ENCODE measurements around the gene STX3. TPM values are rescaled to one million over a fixed set of nuclear protein-coding genes. Genes with fewer than 3 reads are reported as not detected.

Gene STX3
- total and polyA plus RNA-seq, 2 donors (not counting 3 experiments of a cell fraction or from before 2014, with no cell fraction given), result 40.3 to 49.7 TPM

DNA sequence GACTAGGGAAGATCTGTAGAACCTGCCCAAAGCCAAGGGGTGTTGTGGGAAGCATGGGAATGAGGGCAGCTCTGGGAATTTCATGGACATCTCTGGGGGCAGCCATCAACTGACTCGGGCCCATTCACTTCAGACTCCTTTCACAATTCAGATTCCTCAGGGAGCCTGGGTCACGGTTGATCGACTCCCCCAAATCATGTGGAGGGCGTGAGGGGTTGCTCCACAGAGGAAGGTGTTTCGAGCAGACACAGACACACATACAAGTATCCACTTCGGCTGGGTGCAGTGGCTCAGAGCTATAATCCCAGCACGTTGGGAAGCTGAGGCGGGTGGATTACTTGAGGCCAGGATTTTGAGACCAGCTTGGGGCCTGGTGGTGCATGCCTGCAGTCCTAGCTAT, 15.7 kb downstream of the STX3 start:
- Histone ChIP-seq H3K9me1 (replicated peaks; ENCODE audit: control insufficient read depth, extremely low read depth, insufficient read depth, low read length) (no peaks in the 10 kb centered on the region), H3K27ac (ENCODE audit: insufficient read depth, low read depth, low read length) (no peak overlapping the region), H4K20me1 (replicated peaks; ENCODE audit: control insufficient read depth, extremely low read depth, insufficient read depth, low read length) (no peaks in the 10 kb centered on the region), H3K27me3 (ENCODE audit: control insufficient read depth in 2 of 2, insufficient read depth in 2 of 2, low read length in 2 of 2) (no peaks in the 10 kb centered on the region), H3K4me3 (replicated peaks in 1 of 3; ENCODE audit: insufficient read depth in 1 of 3, low read depth in 1 of 3, low read length in 3 of 3) (no peak overlapping the region), H3K9ac (replicated peaks; ENCODE audit: extremely low read depth, insufficient read depth, low read length) (no peak overlapping the region), H3K79me2 (ENCODE audit: control insufficient read depth, insufficient read depth, low read length) (peaks cover 32% of the 10 kb centered on the region), H3K9me3 (replicated peaks; ENCODE audit: control insufficient read depth, insufficient read depth, low read length) (no peaks in the 10 kb centered on the region), H3K4me1 (ENCODE audit: control insufficient read depth, extremely low read depth, insufficient read depth, low read length) (peaks cover 16% of the 10 kb centered on the region), H3K4me2 (ENCODE audit: insufficient read depth, low read length) (no peak overlapping the region), H2AFZ (ENCODE audit: low read depth, low read length) (no peak overlapping the region), H3K36me3 (ENCODE audit: control insufficient read depth in 2 of 2, extremely low read depth in 1 of 2, insufficient read depth in 2 of 2, low read length in 2 of 2) (peaks cover 0 to 3% of the 10 kb centered on the region in 2 experiments)
- TF ChIP-seq EZH2 (IDR thresholded peaks at IDR 0.05; ENCODE audit: borderline replicate concordance, low read depth, low read length, severe bottlenecking) (no peak), GATA2 (IDR thresholded peaks at IDR 0.05; ENCODE audit: insufficient read depth, insufficient read length, low read depth, low read length) (no peak)
- TF ChIP-seq, protein P1, sequence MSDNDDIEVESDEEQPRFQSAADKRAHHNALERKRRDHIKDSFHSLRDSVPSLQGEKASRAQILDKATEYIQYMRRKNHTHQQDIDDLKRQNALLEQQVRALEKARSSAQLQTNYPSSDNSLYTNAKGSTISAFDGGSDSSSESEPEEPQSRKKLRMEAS (IDR thresholded peaks at IDR 0.05; ENCODE audit: insufficient read depth, insufficient read length), result no peak
- TF ChIP-seq, protein P2, sequence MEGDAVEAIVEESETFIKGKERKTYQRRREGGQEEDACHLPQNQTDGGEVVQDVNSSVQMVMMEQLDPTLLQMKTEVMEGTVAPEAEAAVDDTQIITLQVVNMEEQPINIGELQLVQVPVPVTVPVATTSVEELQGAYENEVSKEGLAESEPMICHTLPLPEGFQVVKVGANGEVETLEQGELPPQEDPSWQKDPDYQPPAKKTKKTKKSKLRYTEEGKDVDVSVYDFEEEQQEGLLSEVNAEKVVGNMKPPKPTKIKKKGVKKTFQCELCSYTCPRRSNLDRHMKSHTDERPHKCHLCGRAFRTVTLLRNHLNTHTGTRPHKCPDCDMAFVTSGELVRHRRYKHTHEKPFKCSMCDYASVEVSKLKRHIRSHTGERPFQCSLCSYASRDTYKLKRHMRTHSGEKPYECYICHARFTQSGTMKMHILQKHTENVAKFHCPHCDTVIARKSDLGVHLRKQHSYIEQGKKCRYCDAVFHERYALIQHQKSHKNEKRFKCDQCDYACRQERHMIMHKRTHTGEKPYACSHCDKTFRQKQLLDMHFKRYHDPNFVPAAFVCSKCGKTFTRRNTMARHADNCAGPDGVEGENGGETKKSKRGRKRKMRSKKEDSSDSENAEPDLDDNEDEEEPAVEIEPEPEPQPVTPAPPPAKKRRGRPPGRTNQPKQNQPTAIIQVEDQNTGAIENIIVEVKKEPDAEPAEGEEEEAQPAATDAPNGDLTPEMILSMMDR (IDR thresholded peaks at IDR 0.05; ENCODE audit: extremely low read depth in 1 of 2, insufficient read depth in 1 of 2, low read depth in 1 of 2, low read length in 2 of 2), result no peak
- DNase-seq (ENCODE audit: low read depth, low spot score), result no peak
- CTCF ChIA-PET, result interaction anchor here (1.0 to 3.0 kb wide), 3 partner anchors 15 to 30 kb away, joined by 3 to 19 read pairs (median 13); partner anchors contain the start of gene STX3
- dilution Hi-C loops (cut with MboI; ENCODE audit: extremely low pct_ligation_motif_present, low sequenced_read_pairs) (no loop called here), intact Hi-C loops (cut with micrococcal nuclease) (no loop called here)
- POLR2A ChIA-PET, result no interaction called here
- BruUV-seq (replicated peaks), result no TSS peak
- no peak for FAIRE-seq

DNA sequence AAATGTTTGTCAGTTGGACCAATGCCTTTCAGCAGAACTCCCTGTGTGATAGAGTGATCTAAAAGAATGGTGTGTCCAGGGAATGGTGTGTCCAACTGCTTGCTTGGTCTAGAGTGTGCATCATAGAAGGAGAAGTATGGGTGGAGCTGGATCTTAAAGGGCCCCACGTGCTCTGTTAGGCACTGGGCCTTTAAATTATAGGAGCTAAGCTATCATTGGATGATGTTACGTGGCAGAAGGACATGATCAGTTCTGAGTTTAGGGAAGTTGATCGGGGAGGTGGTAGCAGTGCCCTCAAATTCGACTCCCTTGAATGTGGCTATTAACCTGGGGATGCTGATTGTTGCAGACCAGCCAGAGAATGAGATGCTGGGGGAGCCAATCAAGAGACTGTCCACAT, 16.4 kb downstream of the STX3 start:
- Histone ChIP-seq H3K36me3 (ENCODE audit: control insufficient read depth in 2 of 2, extremely low read depth in 1 of 2, insufficient read depth in 2 of 2, low read length in 2 of 2) (peaks cover 0 to 3% of the 10 kb centered on the region in 2 experiments), H3K4me1 (ENCODE audit: control insufficient read depth, extremely low read depth, insufficient read depth, low read length) (peaks cover 23% of the 10 kb centered on the region), H3K27me3 (ENCODE audit: control insufficient read depth in 2 of 2, insufficient read depth in 2 of 2, low read length in 2 of 2) (no peaks in the 10 kb centered on the region), H3K9ac (replicated peaks; ENCODE audit: extremely low read depth, insufficient read depth, low read length) (no peak overlapping the region), H3K79me2 (ENCODE audit: control insufficient read depth, insufficient read depth, low read length) (peaks cover 29% of the 10 kb centered on the region), H3K9me3 (replicated peaks; ENCODE audit: control insufficient read depth, insufficient read depth, low read length) (no peaks in the 10 kb centered on the region), H3K4me3 (replicated peaks in 1 of 3; ENCODE audit: insufficient read depth in 1 of 3, low read depth in 1 of 3, low read length in 3 of 3) (no peak overlapping the region), H3K4me2 (ENCODE audit: insufficient read depth, low read length) (peak overlapping the region; percentile 55), H2AFZ (ENCODE audit: low read depth, low read length) (no peak overlapping the region), H4K20me1 (replicated peaks; ENCODE audit: control insufficient read depth, extremely low read depth, insufficient read depth, low read length) (no peaks in the 10 kb centered on the region), H3K9me1 (replicated peaks; ENCODE audit: control insufficient read depth, extremely low read depth, insufficient read depth, low read length) (no peaks in the 10 kb centered on the region), H3K27ac (ENCODE audit: insufficient read depth, low read depth, low read length) (no peak overlapping the region)
- DNase-seq (ENCODE audit: low read depth, low spot score) (no peak), FAIRE-seq (no peak)
- no peak for TF ChIP-seq JUN (IDR thresholded peaks at IDR 0.05; ENCODE audit: borderline replicate concordance, insufficient read depth, insufficient read length, low read depth)
- dilution Hi-C loops (cut with MboI; ENCODE audit: extremely low pct_ligation_motif_present, low sequenced_read_pairs) (no loop called here), intact Hi-C loops (cut with micrococcal nuclease) (no loop called here)
- CTCF ChIA-PET, result interaction anchor here (1.5 to 3.0 kb wide), 4 partner anchors 16 to 148 kb away, joined by 3 to 19 read pairs (median 9); partner anchors contain the start of gene STX3
- POLR2A ChIA-PET, result no interaction called here
- no TSS peak for BruUV-seq (replicated peaks)
